Loucy (cell line): ENCODE data around the gene DDA1.
A peak's percentile ranks its signal among the peaks of the same experiment; 100 is the strongest.

Experiments used
- H2AFZ ChIP-seq: fragments of 200-600 bp; sonication (generic); 2 replicates; pipeline ENCODE4 v1.6.0; 2016; ENCODE audit warnings: antibody characterized with exemption, mild to moderate bottlenecking, low read length, moderate library complexity
- H3F3A ChIP-seq: fragments of 200-600 bp; 2 replicates; pipeline ENCODE4 v1.6.0; 2016; ENCODE audit warnings: antibody characterized with exemption, low read depth, mild to moderate bottlenecking
- H3K27me3 ChIP-seq: fragments of 200-600 bp; sonication (generic); 2 replicates; pipeline ENCODE4 v1.6.1; 2014; ENCODE audit warnings: low read length, mild to moderate bottlenecking; ENCODE audit not compliant: insufficient read depth, poor library complexity, severe bottlenecking
- H3K36me3 ChIP-seq: fragments of 200-600 bp; sonication (generic); 2 replicates; pipeline ENCODE4 v1.6.1; 2016; ENCODE audit warnings: low read length; ENCODE audit not compliant: insufficient read depth
- H3K4me1 ChIP-seq: fragments of 200-600 bp; sonication (generic); 2 replicates; pipeline ENCODE4 v1.5.1; 2014; ENCODE audit warnings: low read length, mild to moderate bottlenecking; ENCODE audit not compliant: insufficient read depth, poor library complexity, severe bottlenecking
- H3K4me2 ChIP-seq: fragments of 200-600 bp; sonication (generic); 2 replicates; pipeline ENCODE4 v1.6.0; 2014; ENCODE audit warnings: antibody characterized with exemption, low read length, low read depth, mild to moderate bottlenecking; ENCODE audit not compliant: poor library complexity, severe bottlenecking
- H3K4me3 ChIP-seq: fragments of 200-600 bp; sonication (generic); 2 replicates; pipeline ENCODE4 v1.5.1; 2014; ENCODE audit warnings: low read length, mild to moderate bottlenecking, mixed read lengths; ENCODE audit not compliant: poor library complexity, severe bottlenecking
- H3K79me2 ChIP-seq: fragments of 200-600 bp; sonication (generic); 2 replicates; pipeline ENCODE4 v1.6.1; 2014; ENCODE audit warnings: low read length; ENCODE audit not compliant: insufficient read depth
- H3K9ac ChIP-seq: fragments of 200-600 bp; sonication (generic); 2 replicates; pipeline ENCODE4 v1.6.0; 2014; ENCODE audit warnings: mild to moderate bottlenecking, low read depth, low read length, moderate library complexity; ENCODE audit not compliant: poor library complexity, severe bottlenecking
- H3K9me2 ChIP-seq: fragments of 200-600 bp; sonication (generic); replicated peaks from 2 replicates; pipeline ENCODE4 v1.6.1; 2016; ENCODE audit warnings: low read depth, low read length, mixed read lengths
- H3K9me3 ChIP-seq: fragments of 200-600 bp; sonication (generic); 2 replicates; pipeline ENCODE4 v1.6.1; 2014; ENCODE audit warnings: mild to moderate bottlenecking, antibody characterized with exemption, low read length, low read depth; ENCODE audit not compliant: insufficient read depth
- H4K20me1 ChIP-seq: fragments of 200-600 bp; sonication (generic); 2 replicates; pipeline ENCODE4 v1.6.0; 2014; ENCODE audit warnings: antibody characterized with exemption, low read length, mild to moderate bottlenecking; ENCODE audit not compliant: insufficient read depth, poor library complexity, severe bottlenecking
- CTCF ChIP-seq: fragments of 200-600 bp; sonication (generic); conservative IDR thresholded peaks from 2 replicates; pipeline ENCODE4 v1.5.1; 2014; ENCODE audit warnings: mild to moderate bottlenecking, antibody characterized with exemption, low read length
- EZH2phosphoT487 ChIP-seq: fragments of 200-600 bp; IDR thresholded peaks from 2 replicates; pipeline ENCODE4 v1.6.1; 2018; ENCODE audit warnings: antibody characterized with exemption, mild to moderate bottlenecking, moderate library complexity, borderline replicate concordance

Gene DDA1

GRCh38 chr19:17303167-17303939, 6.0 kb upstream of the DDA1 start, which contains the start of gene ABHD8:
TSS of gene ABHD8 (minus strand) at chr19:17303425. CDS start at chr19:17301616, 1,809 bp downstream.
- H3F3A ChIP-seq, result peaks cover 9% of the 10 kb centered on the region; the same call in 1 of the 2 replicates
- H3K9me3 ChIP-seq, result no peaks in the 10 kb centered on the region
- no peaks in the 10 kb centered on the region for H3K27me3 ChIP-seq
- H2AFZ ChIP-seq, result peak within 1 kb of the TSS; percentile 77
- H3K36me3 ChIP-seq, result no peaks in the 10 kb centered on the region
- no peaks in the 10 kb centered on the region for H3K9me2 ChIP-seq
- peaks cover 30% of the 10 kb centered on the region for H3K4me1 ChIP-seq
- H3K4me3 ChIP-seq, result peak within 1 kb of the TSS; percentile 77
- H3K79me2 ChIP-seq, result peaks cover 39% of the 10 kb centered on the region
- H3K4me2 ChIP-seq, result peak within 1 kb of the TSS; percentile 83
- peak; percentile 53 for TF ChIP-seq CTCF
- TF ChIP-seq EZH2phosphoT487, result no peak
- H3K9ac ChIP-seq, result peak within 1 kb of the TSS; percentile 83
- no peaks in the 10 kb centered on the region for H4K20me1 ChIP-seq

GRCh38 chr19:17303940-17304267, 5.5 kb upstream of the DDA1 start:
- Histone ChIP-seq H3K9ac (peak overlapping the region; percentile 55), H3K9me3 (no peaks in the 10 kb centered on the region), H3K27me3 (no peaks in the 10 kb centered on the region), H3K4me3 (peak overlapping the region; percentile 77), H3F3A (peaks cover 9% of the 10 kb centered on the region; the same call in 1 of the 2 replicates), H3K4me1 (peaks cover 30% of the 10 kb centered on the region), H2AFZ (peak overlapping the region; percentile 44; the same call in 1 of the 2 replicates), H4K20me1 (no peaks in the 10 kb centered on the region), H3K36me3 (no peaks in the 10 kb centered on the region), H3K79me2 (peaks cover 39% of the 10 kb centered on the region), H3K9me2 (no peaks in the 10 kb centered on the region), H3K4me2 (peak overlapping the region; percentile 56)
- TF ChIP-seq EZH2phosphoT487, result no peak
- TF ChIP-seq CTCF, result no peak

GRCh38 chr19:17304386-17305215, 4.8 kb upstream of the DDA1 start:
- H3K79me2 ChIP-seq, result peaks cover 42% of the 10 kb centered on the region
- H3K9me2 ChIP-seq, result no peaks in the 10 kb centered on the region
- H3K4me2 ChIP-seq, result peak overlapping the region; percentile 40
- H2AFZ ChIP-seq, result no peak overlapping the region
- peak overlapping the region; percentile 49 for H3K9ac ChIP-seq
- H3K36me3 ChIP-seq, result no peaks in the 10 kb centered on the region
- no peaks in the 10 kb centered on the region for H3K9me3 ChIP-seq
- H3F3A ChIP-seq, result peaks cover 9% of the 10 kb centered on the region; the same call in 1 of the 2 replicates
- H3K27me3 ChIP-seq, result peaks cover 2% of the 10 kb centered on the region
- peaks cover 30% of the 10 kb centered on the region for H3K4me1 ChIP-seq
- H3K4me3 ChIP-seq, result peak overlapping the region; percentile 27
- peaks cover 2% of the 10 kb centered on the region for H4K20me1 ChIP-seq
- TF ChIP-seq EZH2phosphoT487 (no peak), CTCF (no peak)
